Stimulated activated CD4-positive, alpha-beta T cell treated with anti-CD3 and anti-CD28 coated beads, Interleukin-12 subunit alpha, Interleukin-12 subunit beta, amount 100 ng/mL, for 48 hours (primary cell): Measurements from ENCODE around the gene TSPAN12.
"Not testable (repeated sequence)": the region's sequence is repeated elsewhere in the genome, so short reads cannot be mapped to it uniquely, and the experiment has no call there.

Source experiments
- DNase-seq, 3 donors: peaks; one replicate each; pipeline ENCODE4 v3.0.0-alpha.2; 2020; ENCODE audit warnings: low read depth in 2 of 3, low spot score in 1 of 3

TSPAN12 gene

GRCh38 chr7:120806669-120807068 lies 51.3 kb downstream of the TSPAN12 start:
- no peak for DNase-seq

- peak in 2 of 3 donors; percentile 25 to 50 for DNase-seq
Observed at GRCh38 chr7:120805636-120806388, 52.1 kb downstream of the TSPAN12 start.

GRCh38 chr7:120802751-120803150 lies 55.2 kb downstream of the TSPAN12 start:
- DNase-seq: no peak

GRCh38 chr7:120799813-120800475 lies 58.0 kb downstream of the TSPAN12 start:
- no peak for DNase-seq

- no peak for DNase-seq
Observed at GRCh38 chr7:120799147-120799546, 58.8 kb downstream of the TSPAN12 start.

GRCh38 chr7:120797026-120797645 lies 60.8 kb downstream of the TSPAN12 start:
- DNase-seq: no peak

GRCh38 chr7:120794106-120794729 lies 63.7 kb downstream of the TSPAN12 start:
- DNase-seq: no peak

GRCh38 chr7:120793213-120793936 lies 64.6 kb downstream of the TSPAN12 start:
- DNase-seq: no peak

GRCh38 chr7:120792861-120793130 lies 65.1 kb downstream of the TSPAN12 start:
- no peak for DNase-seq

GRCh38 chr7:120792091-120792860 lies 65.7 kb downstream of the TSPAN12 start:
- DNase-seq: peak; percentile 38 to 59 (median 44)

- no peak for DNase-seq
Observed at GRCh38 chr7:120785095-120785494, 72.8 kb downstream of the TSPAN12 start.

- no peak for DNase-seq
Observed at GRCh38 chr7:120783721-120784120, 74.2 kb downstream of the TSPAN12 start.

- DNase-seq: no peak
Observed at GRCh38 chr7:120783273-120783672, 74.7 kb downstream of the TSPAN12 start.

GRCh38 chr7:120781924-120782323 lies 76.0 kb downstream of the TSPAN12 start:
- DNase-seq: not testable (repeated sequence)

- DNase-seq: no peak
Observed at GRCh38 chr7:120780938-120781337, 77.0 kb downstream of the TSPAN12 start.

- DNase-seq: not testable (repeated sequence)
Observed at GRCh38 chr7:120780451-120780850, 77.5 kb downstream of the TSPAN12 start.

GRCh38 chr7:120779078-120779477 lies 78.9 kb downstream of the TSPAN12 start:
- not testable (repeated sequence) for DNase-seq

- DNase-seq: no peak
Observed at GRCh38 chr7:120775755-120776154, 82.2 kb downstream of the TSPAN12 start.

GRCh38 chr7:120774481-120774880 lies 83.5 kb downstream of the TSPAN12 start:
- DNase-seq: no peak

- no peak for DNase-seq
Observed at GRCh38 chr7:120770206-120770605, 87.7 kb downstream of the TSPAN12 start.

GRCh38 chr7:120760851-120761250 lies 97.1 kb downstream of the TSPAN12 start:
- no peak for DNase-seq
